Fibroblast of pulmonary artery (primary cell): ENCODE data around the gene PATE4.
A peak's percentile ranks its signal among the peaks of the same experiment; 100 is the strongest.
"Not testable (repeated sequence)": the region's sequence is repeated elsewhere in the genome, so short reads cannot be mapped to it uniquely, and the experiment has no call there.

Experiments used
- DNase-seq: peaks from one replicate; pipeline ENCODE4 v3.0.0-alpha.2; 2010; ENCODE audit warnings: low read depth
- H3K4me3 ChIP-seq: replicated peaks from 2 replicates; pipeline ENCODE4 v1.5.1; 2011; ENCODE audit warnings: low read depth, mild to moderate bottlenecking, control low read depth, low read length, moderate library complexity
- CTCF ChIP-seq: IDR thresholded peaks from 2 replicates; pipeline ENCODE4 v1.5.1; 2011; ENCODE audit warnings: mild to moderate bottlenecking, control low read depth, low read length, inconsistent platforms; ENCODE audit errors: missing control alignments

PATE4 gene

GRCh38 chr11:125807909-125808308 is 25.2 kb upstream of the PATE4 start:
- DNase-seq: peak; percentile 14

GRCh38 chr11:125835748-125836147 is 2.6 kb downstream of the PATE4 start:
- H3K4me3 ChIP-seq: no peak overlapping the region
- TF ChIP-seq CTCF: no peak
- no peak for DNase-seq

More at GRCh38 chr11:125807909-125808308, 25.2 kb upstream of the PATE4 start:
- no peak overlapping the region for H3K4me3 ChIP-seq
- no peak for TF ChIP-seq CTCF

GRCh38 chr11:125842321-125842948 is 9.3 kb downstream of the PATE4 start:
- no peak overlapping the region for H3K4me3 ChIP-seq
- TF ChIP-seq CTCF: no peak
- no peak for DNase-seq

- H3K4me3 ChIP-seq: no peak overlapping the region
- DNase-seq: no peak
- TF ChIP-seq CTCF: no peak
These were observed 13.1 kb downstream of the PATE4 start for GRCh38 chr11:125846188-125846587.

- H3K4me3 ChIP-seq, DNase-seq: not testable (repeated sequence)
These were observed 24.6 kb downstream of the PATE4 start for GRCh38 chr11:125857670-125858069.

GRCh38 chr11:125862786-125863185 is 29.7 kb downstream of the PATE4 start:
- not testable (repeated sequence) for H3K4me3 ChIP-seq, DNase-seq

- H3K4me3 ChIP-seq, DNase-seq: not testable (repeated sequence)
These were observed 32.2 kb downstream of the PATE4 start for GRCh38 chr11:125865354-125865753.

GRCh38 chr11:125869521-125869920 is 36.4 kb downstream of the PATE4 start:
- no peak for DNase-seq
- TF ChIP-seq CTCF: no peak
- no peak overlapping the region for H3K4me3 ChIP-seq
